Activated B cell treated with CpG ODN at 0.5 μM for 24 hours (primary cell): ENCODE measurements around the gene RNF130. TPM values are rescaled to one million over a fixed set of nuclear protein-coding genes. Genes with fewer than 3 reads are reported as not detected.

Source experiments
- ATAC-seq: fragments of 200-7000 bp; cut with Tn5 transposase; one replicate; pipeline ENCODE4 v1.10.0; 2021; ENCODE audit warnings: low read depth, mild to moderate bottlenecking, moderate library complexity
- CTCF ChIA-PET: fragments of 350-600 bp; sonication (Branson Sonifier 250); formaldehyde crosslinking; loops from one replicate; lab custom pipeline; 2021; ENCODE audit warnings: antibody characterized with exemption; lab: Charles Lee
- POLR2A ChIA-PET: fragments of 350-600 bp; sonication (Branson Sonifier 250); formaldehyde crosslinking; loops from one replicate; lab custom pipeline; 2021; ENCODE audit warnings: antibody characterized with exemption; lab: Charles Lee
- DNase-seq: peaks from one replicate; pipeline ENCODE4 v3.0.0; 2022
- H3K27ac Mint-ChIP-seq: one replicate; pipeline ENCODE4 v1.8.0; 2020; ENCODE audit warnings: mixed read lengths
- H3K27me3 Mint-ChIP-seq: one replicate; pipeline ENCODE4 v1.8.0; 2021; ENCODE audit warnings: mixed read lengths
- H3K36me3 Mint-ChIP-seq: one replicate; pipeline ENCODE4 v1.8.0; 2021; ENCODE audit warnings: low read depth, mixed read lengths
- H3K4me1 Mint-ChIP-seq: one replicate; pipeline ENCODE4 v1.8.0; 2021; ENCODE audit warnings: mixed read lengths
- H3K4me3 Mint-ChIP-seq: one replicate; pipeline ENCODE4 v1.8.0; 2020; ENCODE audit warnings: mild to moderate bottlenecking, mixed read lengths
- H3K9me3 Mint-ChIP-seq: one replicate; pipeline ENCODE4 v1.8.0; 2020; ENCODE audit warnings: mixed read lengths
- intact Hi-C: fragments of 100-400 bp; cut with micrococcal nuclease; formaldehyde crosslinking; loops from one replicate; pipeline ENCODE4 v1.15.1; 2024
- total RNA-seq: library from RNA; stranded (reverse); gene quantifications from 2 replicates; pipeline ENCODE4 v1.2.3, GENCODE V29; 2022
- TF ChIP-seq, protein P1 (sequence below): fragments of 200-600 bp; IDR thresholded peaks from one replicate; pipeline ENCODE4 v1.8.0; 2022; ENCODE audit warnings: antibody characterized with exemption, mild to moderate bottlenecking

RNF130 gene
- total RNA-seq, 1 donor from 2014 or later, result 18.5 TPM

DNA sequence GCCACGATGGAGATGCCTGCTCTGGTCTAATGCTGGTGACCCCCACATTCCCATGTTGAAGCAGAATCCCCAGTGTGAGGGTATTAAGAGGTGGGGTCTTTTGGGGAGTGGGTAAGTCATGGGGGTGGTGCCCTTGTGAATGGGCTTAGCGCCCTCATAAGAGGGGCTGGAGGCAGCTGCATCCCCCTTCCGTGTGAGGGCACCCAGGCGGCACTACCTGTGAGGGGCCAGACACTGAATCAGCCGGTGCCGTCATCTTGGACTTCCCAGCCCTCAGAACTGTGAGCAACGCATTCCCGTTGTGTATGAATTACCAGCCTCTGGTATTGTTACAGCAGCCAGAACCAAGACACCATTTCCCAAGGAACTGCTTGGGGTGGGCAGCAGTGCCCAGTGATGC is 27.0 kb upstream of the RNF130 start:
- ATAC-seq (no peak), DNase-seq (no peak)
- H3K4me3 Mint-ChIP-seq, result no peak overlapping the region
- no peak overlapping the region for H3K27ac Mint-ChIP-seq
- H3K27me3 Mint-ChIP-seq, result peaks cover 13% of the 10 kb centered on the region
- no peaks in the 10 kb centered on the region for H3K9me3 Mint-ChIP-seq
- CTCF ChIA-PET, result no interaction called here
- H3K36me3 Mint-ChIP-seq, result no peaks in the 10 kb centered on the region
- POLR2A ChIA-PET, result no interaction called here
- peaks cover 3% of the 10 kb centered on the region for H3K4me1 Mint-ChIP-seq
- TF ChIP-seq, protein P1, sequence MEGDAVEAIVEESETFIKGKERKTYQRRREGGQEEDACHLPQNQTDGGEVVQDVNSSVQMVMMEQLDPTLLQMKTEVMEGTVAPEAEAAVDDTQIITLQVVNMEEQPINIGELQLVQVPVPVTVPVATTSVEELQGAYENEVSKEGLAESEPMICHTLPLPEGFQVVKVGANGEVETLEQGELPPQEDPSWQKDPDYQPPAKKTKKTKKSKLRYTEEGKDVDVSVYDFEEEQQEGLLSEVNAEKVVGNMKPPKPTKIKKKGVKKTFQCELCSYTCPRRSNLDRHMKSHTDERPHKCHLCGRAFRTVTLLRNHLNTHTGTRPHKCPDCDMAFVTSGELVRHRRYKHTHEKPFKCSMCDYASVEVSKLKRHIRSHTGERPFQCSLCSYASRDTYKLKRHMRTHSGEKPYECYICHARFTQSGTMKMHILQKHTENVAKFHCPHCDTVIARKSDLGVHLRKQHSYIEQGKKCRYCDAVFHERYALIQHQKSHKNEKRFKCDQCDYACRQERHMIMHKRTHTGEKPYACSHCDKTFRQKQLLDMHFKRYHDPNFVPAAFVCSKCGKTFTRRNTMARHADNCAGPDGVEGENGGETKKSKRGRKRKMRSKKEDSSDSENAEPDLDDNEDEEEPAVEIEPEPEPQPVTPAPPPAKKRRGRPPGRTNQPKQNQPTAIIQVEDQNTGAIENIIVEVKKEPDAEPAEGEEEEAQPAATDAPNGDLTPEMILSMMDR, result no peak
- intact Hi-C loops, result no loop called here

DNA sequence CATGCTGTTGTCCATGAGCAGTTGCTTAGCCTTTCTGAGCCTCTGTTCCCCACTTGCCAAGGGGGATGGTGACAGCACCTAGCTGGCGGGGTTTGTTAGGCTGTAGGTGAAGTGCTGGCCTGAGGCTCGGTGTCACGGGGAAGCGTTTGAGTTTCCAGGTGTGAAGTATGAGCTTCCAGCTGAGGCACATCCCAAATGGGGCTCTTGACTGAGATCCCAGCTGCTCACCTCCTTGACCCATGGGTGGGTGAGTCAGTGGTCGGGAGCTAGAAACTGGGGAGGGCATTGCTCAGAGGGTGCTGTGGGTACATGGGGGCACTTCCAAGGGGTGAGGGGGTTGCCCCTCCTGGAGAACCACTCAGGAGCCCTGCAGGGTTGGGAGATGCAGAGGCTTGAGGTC is 26.4 kb upstream of the RNF130 start:
- intact Hi-C loops, result no loop called here
- TF ChIP-seq, protein P1, result no peak
- no peak for DNase-seq
- peaks cover 4% of the 10 kb centered on the region for H3K4me1 Mint-ChIP-seq
- H3K9me3 Mint-ChIP-seq, result no peaks in the 10 kb centered on the region
- no peak overlapping the region for H3K4me3 Mint-ChIP-seq
- no peak for ATAC-seq
- H3K27me3 Mint-ChIP-seq, result peaks cover 9% of the 10 kb centered on the region
- H3K27ac Mint-ChIP-seq, result no peak overlapping the region
- no peaks in the 10 kb centered on the region for H3K36me3 Mint-ChIP-seq
- ChIA-PET POLR2A (no interaction called here), CTCF (no interaction called here)

DNA sequence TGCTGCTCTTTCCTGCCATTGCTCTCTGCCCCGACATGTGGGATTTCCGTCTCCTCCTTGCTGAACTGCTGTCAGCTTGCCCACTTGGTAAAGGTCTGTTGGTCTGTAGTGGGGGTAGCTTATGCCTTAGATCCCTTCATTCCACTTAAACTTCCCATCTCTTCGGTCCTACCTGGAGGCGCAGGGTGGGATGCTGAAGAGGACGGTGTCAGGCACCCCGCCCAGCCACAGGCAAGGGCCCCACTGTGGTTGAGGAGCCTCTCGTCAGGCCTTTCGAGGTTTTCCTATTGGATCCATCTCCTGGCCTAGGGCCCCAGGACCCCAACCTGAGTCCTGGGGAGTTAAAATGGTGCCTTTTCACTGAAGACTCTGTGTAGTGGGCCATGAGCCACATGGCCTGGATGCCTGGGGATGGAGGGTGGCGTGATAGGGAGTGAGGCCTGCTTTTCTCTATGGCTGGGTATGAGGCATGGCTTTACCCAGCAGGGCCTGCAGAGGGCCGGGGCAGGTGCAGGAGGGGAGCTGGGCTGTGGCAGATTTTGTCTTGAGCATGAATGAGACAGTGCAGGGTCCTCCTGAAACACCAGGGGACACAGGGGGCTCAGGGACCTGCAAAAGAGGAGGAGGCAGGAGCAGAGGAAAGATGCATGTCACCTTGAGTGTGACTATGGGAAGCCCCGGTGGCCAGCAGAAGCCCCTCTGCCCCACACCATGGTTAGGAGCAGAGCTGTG is 25.8 kb upstream of the RNF130 start:
- TF ChIP-seq, protein P1, result no peak
- no peak overlapping the region for H3K27ac Mint-ChIP-seq
- H3K4me1 Mint-ChIP-seq, result peaks cover 5% of the 10 kb centered on the region
- peaks cover 9% of the 10 kb centered on the region for H3K27me3 Mint-ChIP-seq
- H3K36me3 Mint-ChIP-seq, result no peaks in the 10 kb centered on the region
- DNase-seq (no peak), ATAC-seq (no peak)
- ChIA-PET POLR2A (no interaction called here), CTCF (no interaction called here)
- H3K4me3 Mint-ChIP-seq, result no peak overlapping the region
- H3K9me3 Mint-ChIP-seq, result no peaks in the 10 kb centered on the region
- intact Hi-C loops, result no loop called here

DNA sequence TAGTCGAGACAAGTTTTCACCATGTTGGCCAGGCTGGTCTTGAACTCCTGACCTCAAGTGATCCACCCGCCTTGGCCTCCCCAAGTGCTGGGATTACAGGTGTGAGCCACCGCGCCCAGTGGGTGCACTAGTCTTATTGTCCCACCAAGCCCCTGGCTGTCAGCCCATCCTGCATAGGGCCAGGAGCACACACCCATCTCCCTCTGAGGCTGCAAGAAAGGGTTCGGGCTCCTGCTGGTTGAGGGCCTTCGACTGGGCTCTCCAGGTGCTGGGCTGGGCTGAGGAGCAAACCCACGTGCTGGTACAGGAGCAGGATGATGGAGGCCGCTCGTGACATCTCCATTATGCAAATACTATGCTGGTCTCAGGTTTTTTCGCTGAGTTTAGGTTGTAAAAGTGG is 25.1 kb upstream of the RNF130 start:
- Mint-ChIP-seq H3K27me3 (peaks cover 9% of the 10 kb centered on the region), H3K4me3 (no peak overlapping the region), H3K9me3 (no peaks in the 10 kb centered on the region), H3K36me3 (no peaks in the 10 kb centered on the region), H3K4me1 (peaks cover 5% of the 10 kb centered on the region), H3K27ac (no peak overlapping the region)
- DNase-seq (no peak), ATAC-seq (no peak)
- intact Hi-C loops, result no loop called here
- TF ChIP-seq, protein P1, result no peak
- POLR2A ChIA-PET, result no interaction called here
- CTCF ChIA-PET, result no interaction called here

DNA sequence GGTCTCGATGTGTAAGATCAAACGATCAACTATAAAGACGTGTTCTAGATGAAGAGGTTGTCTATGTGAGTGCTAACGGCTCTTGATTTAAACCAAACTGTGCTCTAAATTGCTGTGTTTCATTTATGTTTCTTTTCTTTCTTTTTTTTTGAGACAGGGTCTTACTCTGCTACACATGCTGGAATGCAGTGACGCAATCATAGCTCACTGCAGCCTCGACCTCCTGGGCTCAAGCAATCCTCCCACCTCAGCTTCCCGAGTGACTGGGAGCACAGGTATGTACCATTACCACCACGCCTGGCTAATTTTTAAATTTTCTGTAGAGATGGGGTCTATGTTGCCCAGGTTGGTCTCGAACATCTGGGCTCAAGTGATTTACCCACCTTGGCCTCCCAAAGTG is 24.0 kb upstream of the RNF130 start:
- no peak overlapping the region for H3K27ac Mint-ChIP-seq
- intact Hi-C loops, result no loop called here

More for the DNA sequence above, 24.0 kb upstream of the RNF130 start:
- TF ChIP-seq, protein P1, result no peak
- Mint-ChIP-seq H3K27me3 (peaks cover 9% of the 10 kb centered on the region), H3K4me1 (peaks cover 11% of the 10 kb centered on the region), H3K9me3 (no peaks in the 10 kb centered on the region), H3K4me3 (no peak overlapping the region), H3K36me3 (no peaks in the 10 kb centered on the region)
- ATAC-seq (no peak), DNase-seq (no peak)
- CTCF ChIA-PET, result no interaction called here
- POLR2A ChIA-PET, result no interaction called here
